Esophagus mucosa (tissue), 1 donor: ENCODE measurements around the gene EMC7. TPM values are rescaled to one million over a fixed set of nuclear protein-coding genes. Genes with fewer than 3 reads are reported as not detected.

Experiments used
- ATAC-seq: fragments of 200-7000 bp; cut with Tn5 transposase; one replicate; pipeline ENCODE4 v1.9.1; 2020
- total RNA-seq: library from RNA; stranded (reverse); gene quantifications from one replicate; pipeline ENCODE4 v1.2.4, GENCODE V29; 2023
- donor health status: DM: yes; HTN: yes; CAD: no.

Gene EMC7
- total RNA-seq, 1 donor from 2014 or later: 41.5 TPM

DNA sequence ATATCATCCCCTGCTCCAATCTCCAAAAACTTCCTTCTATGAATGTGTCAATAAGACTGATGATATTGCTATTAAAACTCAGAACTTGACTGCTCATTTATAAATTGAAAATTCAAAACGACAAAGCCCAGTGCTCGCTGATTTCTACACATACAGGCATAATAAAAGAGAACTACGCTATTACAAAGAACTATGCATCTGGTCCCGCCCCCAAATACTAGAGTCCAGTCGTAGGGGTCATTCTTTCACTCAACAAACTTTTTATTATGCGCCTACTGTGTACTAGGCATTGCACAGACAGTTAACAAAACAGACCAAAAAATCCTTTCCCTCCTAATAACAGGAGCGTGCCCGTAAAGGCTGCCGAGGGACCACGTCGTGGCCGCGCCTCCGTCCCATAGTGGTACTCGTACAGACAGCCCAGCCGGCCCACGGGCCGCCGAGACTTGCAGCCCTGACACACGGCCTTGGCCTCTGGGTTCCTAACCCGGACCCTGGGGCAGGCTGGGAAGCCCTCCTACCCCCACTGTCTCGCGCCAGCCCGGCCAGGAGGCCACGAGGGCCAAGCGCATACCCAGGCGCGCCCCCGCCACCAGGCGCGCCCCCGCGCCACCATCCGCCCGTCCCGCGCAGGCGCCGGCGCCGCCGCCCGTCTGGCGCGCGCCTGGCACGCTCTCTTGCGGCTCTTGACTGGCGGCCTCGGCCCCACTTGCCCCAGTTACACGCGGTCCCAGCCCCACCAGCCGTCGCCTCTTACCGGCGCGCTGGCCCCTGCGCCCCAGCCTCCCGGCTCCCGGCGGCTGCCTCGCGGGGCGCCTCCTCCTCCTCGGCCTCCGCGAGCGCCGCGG lies 63.4 kb downstream of the EMC7 start:
- peak; percentile 88 for ATAC-seq

Other genes with a start within 250 kb of the EMC7 start
- gene CHRM5, start 133.4 kb downstream of the EMC7 start, total RNA-seq: not detected
- 15.1 TPM for gene AVEN, start 62.7 kb downstream of the EMC7 start, total RNA-seq
- gene PGBD4, start 221 bp upstream of the EMC7 start, total RNA-seq: 0.76 TPM
- 50.3 TPM for gene KATNBL1, start 108.2 kb upstream of the EMC7 start, total RNA-seq
- 79.6 TPM for gene EMC4, start 123.2 kb upstream of the EMC7 start, total RNA-seq
- 48.9 TPM for gene SLC12A6, start 235.9 kb upstream of the EMC7 start, total RNA-seq
- 157 TPM for gene NOP10, start 241.3 kb upstream of the EMC7 start, total RNA-seq
- not detected for gene NUTM1, start 241.5 kb upstream of the EMC7 start, total RNA-seq